ENCODE results near the gene SLC25A42.

The SLC25A42 gene

GRCh38 chr19:19031891-19032290 is 31.9 kb upstream of the SLC25A42 start:
- Histone ChIP-seq H3K18ac (ENCODE audit: low read length) (no peak overlapping the region), H3K4me2 (ENCODE audit: low read length) (peak overlapping the region; percentile 96)

GRCh38 chr19:19032420-19033175 is 31.2 kb upstream of the SLC25A42 start:
- DNase-seq: peak; percentile 82 to 87
- Histone ChIP-seq H3K18ac (ENCODE audit: low read length) (peak overlapping the region; percentile 83), H3K36me3 (ENCODE audit: control insufficient read depth in 1 of 2, insufficient read depth in 2 of 2, low read length in 2 of 2) (peaks cover 22 to 30% of the 10 kb centered on the region in 2 experiments), H4K12ac (ENCODE audit: low read depth, low read length) (peak overlapping the region; percentile 61), H3K79me2 (ENCODE audit: control insufficient read depth, insufficient read depth, low read length, poor library complexity) (peaks cover 8% of the 10 kb centered on the region), H2BK12ac (ENCODE audit: low read length) (no peak overlapping the region), H3K79me1 (ENCODE audit: low read length) (peaks cover 9% of the 10 kb centered on the region), H2AK5ac (ENCODE audit: low read length) (peak overlapping the region; percentile 20), H3K23ac (ENCODE audit: low read length) (no peak overlapping the region), H3K9ac (ENCODE audit: low read length) (peak overlapping the region; percentile 93), H4K91ac (ENCODE audit: low read depth, low read length) (peak overlapping the region; percentile 85), H3K27me3 (ENCODE audit: insufficient read depth, low read length) (no peaks in the 10 kb centered on the region), H3K4ac (ENCODE audit: low read depth, low read length) (peak overlapping the region; percentile 94), H2AFZ (ENCODE audit: insufficient read depth, low read length, poor library complexity) (peak overlapping the region; percentile 86), H3K4me1 (ENCODE audit: control insufficient read depth in 1 of 2, insufficient read depth in 2 of 2, low read length in 2 of 2) (peaks cover 4 to 5% of the 10 kb centered on the region in 2 experiments), H3K4me2 (ENCODE audit: low read length) (peak overlapping the region; percentile 96), H3K27ac (ENCODE audit: low read depth, low read length) (peak overlapping the region; percentile 78), H4K8ac (ENCODE audit: low read depth, low read length) (peak overlapping the region; percentile 89), H3K4me3 (ENCODE audit: low read depth, low read length) (peak overlapping the region; percentile 85), H2BK120ac (ENCODE audit: insufficient read depth, low read length, poor library complexity) (peak overlapping the region; percentile 74), H3K14ac (ENCODE audit: low read length) (peak overlapping the region; percentile 83), H3K9me3 (ENCODE audit: insufficient read depth, low read depth, low read length) (peaks cover under 1% of the 10 kb centered on the region), H2BK5ac (ENCODE audit: low read depth, low read length, poor library complexity) (peak overlapping the region; percentile 79)
- no CpG with 5 or more reads among the region's 31 CpGs for WGBS (ENCODE audit: extremely low coverage, insufficient coverage, insufficient read length)

More at GRCh38 chr19:19031891-19032290, 31.9 kb upstream of the SLC25A42 start:
- Histone ChIP-seq H4K12ac (ENCODE audit: low read depth, low read length) (no peak overlapping the region), H3K36me3 (ENCODE audit: control insufficient read depth in 1 of 2, insufficient read depth in 2 of 2, low read length in 2 of 2) (peaks cover 22 to 36% of the 10 kb centered on the region in 2 experiments), H2BK5ac (ENCODE audit: low read depth, low read length, poor library complexity) (no peak overlapping the region), H3K79me2 (ENCODE audit: control insufficient read depth, insufficient read depth, low read length, poor library complexity) (peaks cover 8% of the 10 kb centered on the region), H3K9me3 (ENCODE audit: insufficient read depth, low read depth, low read length) (no peaks in the 10 kb centered on the region), H3K4me3 (ENCODE audit: low read depth, low read length) (no peak overlapping the region), H3K4me1 (ENCODE audit: control insufficient read depth in 1 of 2, insufficient read depth in 2 of 2, low read length in 2 of 2) (peaks cover 4 to 5% of the 10 kb centered on the region in 2 experiments), H3K4ac (ENCODE audit: low read depth, low read length) (no peak overlapping the region), H2AFZ (ENCODE audit: insufficient read depth, low read length, poor library complexity) (no peak overlapping the region), H3K27ac (ENCODE audit: low read depth, low read length) (no peak overlapping the region), H2BK12ac (ENCODE audit: low read length) (no peak overlapping the region), H3K14ac (ENCODE audit: low read length) (no peak overlapping the region), H3K23ac (ENCODE audit: low read length) (no peak overlapping the region), H4K8ac (ENCODE audit: low read depth, low read length) (no peak overlapping the region), H2AK5ac (ENCODE audit: low read length) (no peak overlapping the region), H2BK120ac (ENCODE audit: insufficient read depth, low read length, poor library complexity) (no peak overlapping the region), H3K27me3 (ENCODE audit: insufficient read depth, low read length) (no peaks in the 10 kb centered on the region), H4K91ac (ENCODE audit: low read depth, low read length) (no peak overlapping the region), H3K79me1 (ENCODE audit: low read length) (peaks cover 9% of the 10 kb centered on the region), H3K9ac (ENCODE audit: low read length) (no peak overlapping the region)
- WGBS (ENCODE audit: extremely low coverage, insufficient coverage, insufficient read length): no CpG with 5 or more reads among the region's 5 CpGs
- no peak for DNase-seq

- peak overlapping the region; percentile 89 for H4K8ac ChIP-seq (ENCODE audit: low read depth, low read length)
- H3K9me3 ChIP-seq (ENCODE audit: insufficient read depth, low read depth, low read length): peaks cover 2% of the 10 kb centered on the region
- DNase-seq: peak in 1 of 2 donors; percentile 40
- H2AFZ ChIP-seq (ENCODE audit: insufficient read depth, low read length, poor library complexity): peak overlapping the region; percentile 86
- H3K4me3 ChIP-seq (ENCODE audit: low read depth, low read length): peak overlapping the region; percentile 85
- peak overlapping the region; percentile 74 for H2BK120ac ChIP-seq (ENCODE audit: insufficient read depth, low read length, poor library complexity)
- H3K18ac ChIP-seq (ENCODE audit: low read length): peak overlapping the region; percentile 83
- H4K91ac ChIP-seq (ENCODE audit: low read depth, low read length): peak overlapping the region; percentile 85
- peaks cover 21 to 28% of the 10 kb centered on the region in 2 experiments for H3K36me3 ChIP-seq (ENCODE audit: control insufficient read depth in 1 of 2, insufficient read depth in 2 of 2, low read length in 2 of 2)
- H4K12ac ChIP-seq (ENCODE audit: low read depth, low read length): peak overlapping the region; percentile 61
- H3K79me1 ChIP-seq (ENCODE audit: low read length): peaks cover 9% of the 10 kb centered on the region
- H3K4me2 ChIP-seq (ENCODE audit: low read length): peak overlapping the region; percentile 96
- peaks cover 8% of the 10 kb centered on the region for H3K79me2 ChIP-seq (ENCODE audit: control insufficient read depth, insufficient read depth, low read length, poor library complexity)
- H2BK12ac ChIP-seq (ENCODE audit: low read length): no peak overlapping the region
- no peaks in the 10 kb centered on the region for H3K27me3 ChIP-seq (ENCODE audit: insufficient read depth, low read length)
- peak overlapping the region; percentile 78 for H3K27ac ChIP-seq (ENCODE audit: low read depth, low read length)
- no CpG with 5 or more reads among the region's 32 CpGs for WGBS (ENCODE audit: extremely low coverage, insufficient coverage, insufficient read length)
- peak overlapping the region; percentile 20 for H2AK5ac ChIP-seq (ENCODE audit: low read length)
- peak overlapping the region; percentile 83 for H3K14ac ChIP-seq (ENCODE audit: low read length)
- peak overlapping the region; percentile 93 for H3K9ac ChIP-seq (ENCODE audit: low read length)
- H3K4me1 ChIP-seq (ENCODE audit: control insufficient read depth in 1 of 2, insufficient read depth in 2 of 2, low read length in 2 of 2): peaks cover 4 to 5% of the 10 kb centered on the region in 2 experiments
- H3K4ac ChIP-seq (ENCODE audit: low read depth, low read length): peak overlapping the region; percentile 94
- no peak overlapping the region for H3K23ac ChIP-seq (ENCODE audit: low read length)
- peak overlapping the region; percentile 79 for H2BK5ac ChIP-seq (ENCODE audit: low read depth, low read length, poor library complexity)
Measured at GRCh38 chr19:19033176-19033425, 30.7 kb upstream of the SLC25A42 start.

- peak within 1 kb of the TSS; percentile 85 for H3K4me3 ChIP-seq (ENCODE audit: low read depth, low read length)
- peak within 1 kb of the TSS; percentile 94 for H2AFZ ChIP-seq (ENCODE audit: insufficient read depth, low read length, poor library complexity)
- H3K14ac ChIP-seq (ENCODE audit: low read length): peak within 1 kb of the TSS; percentile 87
- H4K8ac ChIP-seq (ENCODE audit: low read depth, low read length): peak within 1 kb of the TSS; percentile 98
- H3K4me2 ChIP-seq (ENCODE audit: low read length): peak within 1 kb of the TSS; percentile 100
- H2BK120ac ChIP-seq (ENCODE audit: insufficient read depth, low read length, poor library complexity): peak within 1 kb of the TSS; percentile 85
- no peak within 1 kb of the TSS for H2BK12ac ChIP-seq (ENCODE audit: low read length)
- peaks cover 19 to 22% of the 10 kb centered on the region in 2 experiments for H3K36me3 ChIP-seq (ENCODE audit: control insufficient read depth in 1 of 2, insufficient read depth in 2 of 2, low read length in 2 of 2)
- H3K79me1 ChIP-seq (ENCODE audit: low read length): peaks cover 9% of the 10 kb centered on the region
- peaks cover 8% of the 10 kb centered on the region for H3K79me2 ChIP-seq (ENCODE audit: control insufficient read depth, insufficient read depth, low read length, poor library complexity)
- peak within 1 kb of the TSS; percentile 94 for H3K4ac ChIP-seq (ENCODE audit: low read depth, low read length)
- WGBS (ENCODE audit: extremely low coverage, insufficient coverage, insufficient read length): no CpG with 5 or more reads among the region's 94 CpGs
- H2BK5ac ChIP-seq (ENCODE audit: low read depth, low read length, poor library complexity): peak within 1 kb of the TSS; percentile 81
- H3K18ac ChIP-seq (ENCODE audit: low read length): peak within 1 kb of the TSS; percentile 93
- peak within 1 kb of the TSS; percentile 89 for H4K12ac ChIP-seq (ENCODE audit: low read depth, low read length)
- peak within 1 kb of the TSS; percentile 95 for H4K91ac ChIP-seq (ENCODE audit: low read depth, low read length)
- peaks cover 4 to 5% of the 10 kb centered on the region in 2 experiments for H3K4me1 ChIP-seq (ENCODE audit: control insufficient read depth in 1 of 2, insufficient read depth in 2 of 2, low read length in 2 of 2)
- peak within 1 kb of the TSS; percentile 93 for H3K27ac ChIP-seq (ENCODE audit: low read depth, low read length)
- peak within 1 kb of the TSS; percentile 93 for H3K9ac ChIP-seq (ENCODE audit: low read length)
- peaks cover 2% of the 10 kb centered on the region for H3K9me3 ChIP-seq (ENCODE audit: insufficient read depth, low read depth, low read length)
- H3K27me3 ChIP-seq (ENCODE audit: insufficient read depth, low read length): no peaks in the 10 kb centered on the region
- peak; percentile 78 to 93 for DNase-seq
- peak within 1 kb of the TSS; percentile 20 for H2AK5ac ChIP-seq (ENCODE audit: low read length)
- no peak within 1 kb of the TSS for H3K23ac ChIP-seq (ENCODE audit: low read length)
Measured at GRCh38 chr19:19033426-19034203, 30.2 kb upstream of the SLC25A42 start, which contains the start of the genes ARMC6 and SUGP2. TSS of gene ARMC6 (plus strand) at chr19:19033603. CDS start at chr19:19034210, 607 bp downstream. TSS of gene SUGP2 (minus strand) at chr19:19033517. CDS start at chr19:19031071, 2,446 bp downstream.

Data from trophoblast cell (in vitro differentiated cells and primary cell).